Neural progenitor cell (in vitro differentiated cells): ENCODE data around the gene PCK1.

ENCODE experiments used
- EZH2 ChIP-seq: fragments of 200-600 bp; sonication (generic); IDR thresholded peaks from 2 replicates; pipeline ENCODE4 v1.6.1; 2017; ENCODE audit warnings: antibody characterized with exemption, mild to moderate bottlenecking, moderate library complexity
- EZH2phosphoT487 ChIP-seq: fragments of 200-600 bp; sonication (generic); IDR thresholded peaks from 2 replicates; pipeline ENCODE4 v1.6.1; 2017; ENCODE audit warnings: antibody characterized with exemption
- TF ChIP-seq, protein P1 (sequence below): fragments of 200-600 bp; sonication (generic); IDR thresholded peaks from 2 replicates; pipeline ENCODE4 v1.5.1; 2017; ENCODE audit warnings: antibody characterized with exemption, mild to moderate bottlenecking

- TF ChIP-seq EZH2phosphoT487 (no peak), EZH2 (no peak)
- TF ChIP-seq, protein P1, sequence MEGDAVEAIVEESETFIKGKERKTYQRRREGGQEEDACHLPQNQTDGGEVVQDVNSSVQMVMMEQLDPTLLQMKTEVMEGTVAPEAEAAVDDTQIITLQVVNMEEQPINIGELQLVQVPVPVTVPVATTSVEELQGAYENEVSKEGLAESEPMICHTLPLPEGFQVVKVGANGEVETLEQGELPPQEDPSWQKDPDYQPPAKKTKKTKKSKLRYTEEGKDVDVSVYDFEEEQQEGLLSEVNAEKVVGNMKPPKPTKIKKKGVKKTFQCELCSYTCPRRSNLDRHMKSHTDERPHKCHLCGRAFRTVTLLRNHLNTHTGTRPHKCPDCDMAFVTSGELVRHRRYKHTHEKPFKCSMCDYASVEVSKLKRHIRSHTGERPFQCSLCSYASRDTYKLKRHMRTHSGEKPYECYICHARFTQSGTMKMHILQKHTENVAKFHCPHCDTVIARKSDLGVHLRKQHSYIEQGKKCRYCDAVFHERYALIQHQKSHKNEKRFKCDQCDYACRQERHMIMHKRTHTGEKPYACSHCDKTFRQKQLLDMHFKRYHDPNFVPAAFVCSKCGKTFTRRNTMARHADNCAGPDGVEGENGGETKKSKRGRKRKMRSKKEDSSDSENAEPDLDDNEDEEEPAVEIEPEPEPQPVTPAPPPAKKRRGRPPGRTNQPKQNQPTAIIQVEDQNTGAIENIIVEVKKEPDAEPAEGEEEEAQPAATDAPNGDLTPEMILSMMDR: no peak
Observed at GRCh38 chr20:57567471-57568079, 6.7 kb downstream of the PCK1 start.
